KMS-11 (cell line): Measurements from ENCODE around the gene SF3B6.
"Not testable (repeated sequence)": the region's sequence is repeated elsewhere in the genome, so short reads cannot be mapped to it uniquely, and the experiment has no call there.

Experiments
- H2AFZ ChIP-seq: fragments of 200-600 bp; sonication (generic); 2 replicates; pipeline ENCODE4 v1.6.1; 2016; ENCODE audit warnings: antibody characterized with exemption, mixed run types, low read depth
- H3K27ac ChIP-seq: fragments of 200-600 bp; sonication (generic); 2 replicates; pipeline ENCODE4 v1.6.1; 2016; ENCODE audit warnings: mild to moderate bottlenecking, mixed run types
- H3K27me3 ChIP-seq: fragments of 200-600 bp; sonication (generic); 2 replicates; pipeline ENCODE4 v1.6.1; 2017; ENCODE audit warnings: mild to moderate bottlenecking, low read depth, mixed run types, moderate library complexity; ENCODE audit not compliant: insufficient read depth
- H3K36me3 ChIP-seq: fragments of 200-600 bp; sonication (generic); 2 replicates; pipeline ENCODE4 v1.6.1; 2017; ENCODE audit warnings: mild to moderate bottlenecking, mixed run types; ENCODE audit not compliant: insufficient read depth
- H3K4me1 ChIP-seq: fragments of 200-600 bp; sonication (generic); 2 replicates; pipeline ENCODE4 v1.6.1; 2016; ENCODE audit warnings: mild to moderate bottlenecking, low read depth, mixed run types; ENCODE audit not compliant: poor library complexity, severe bottlenecking
- H3K4me2 ChIP-seq: fragments of 200-600 bp; sonication (generic); 2 replicates; pipeline ENCODE4 v1.7.0; 2016; ENCODE audit warnings: mild to moderate bottlenecking, mixed run types
- H3K4me3 ChIP-seq: fragments of 200-600 bp; sonication (generic); IDR thresholded peaks from 2 replicates; pipeline ENCODE4 v1.6.1; 2017; ENCODE audit warnings: low read depth, low read length, mixed read lengths; ENCODE audit not compliant: insufficient read depth
- H3K79me2 ChIP-seq: fragments of 200-600 bp; sonication (generic); 2 replicates; pipeline ENCODE4 v1.6.1; 2016; ENCODE audit warnings: low read depth, mixed run types; ENCODE audit not compliant: insufficient read depth
- H3K9ac ChIP-seq: fragments of 200-600 bp; sonication (generic); 2 replicates; pipeline ENCODE4 v1.6.1; 2016; ENCODE audit warnings: mild to moderate bottlenecking, mixed run types
- H4K20me1 ChIP-seq: fragments of 200-600 bp; sonication (generic); 2 replicates; pipeline ENCODE4 v1.6.1; 2016; ENCODE audit warnings: mild to moderate bottlenecking, mixed run types; ENCODE audit not compliant: insufficient read depth
- CTCF ChIP-seq: fragments of 200-600 bp; sonication (generic); conservative IDR thresholded peaks from 2 replicates; pipeline ENCODE4 v1.6.1; 2017; ENCODE audit warnings: low read depth, mild to moderate bottlenecking, antibody characterized with exemption, low read length, moderate library complexity, mixed read lengths

SF3B6 gene

GRCh38 chr2:24102677-24103076, 26.6 kb upstream of the SF3B6 start:
- Histone ChIP-seq H2AFZ (no peak overlapping the region), H3K27me3 (no peaks in the 10 kb centered on the region), H3K4me1 (no peaks in the 10 kb centered on the region), H3K27ac (no peak overlapping the region), H3K9ac (no peak overlapping the region), H3K4me2 (no peak overlapping the region), H3K79me2 (no peaks in the 10 kb centered on the region), H3K36me3 (no peaks in the 10 kb centered on the region), H4K20me1 (no peaks in the 10 kb centered on the region), H3K4me3 (no peak overlapping the region)
- TF ChIP-seq CTCF: no peak

- Histone ChIP-seq H3K4me3 (no peak overlapping the region), H3K4me2 (no peak overlapping the region), H3K9ac (no peak overlapping the region), H3K4me1 (no peaks in the 10 kb centered on the region), H3K36me3 (no peaks in the 10 kb centered on the region), H4K20me1 (no peaks in the 10 kb centered on the region), H3K27ac (no peak overlapping the region), H3K27me3 (no peaks in the 10 kb centered on the region), H3K79me2 (no peaks in the 10 kb centered on the region), H2AFZ (no peak overlapping the region)
- TF ChIP-seq CTCF: no peak
These were observed 25.9 kb upstream of the SF3B6 start for GRCh38 chr2:24101992-24102391.

GRCh38 chr2:24100732-24101131, 24.6 kb upstream of the SF3B6 start:
- H3K4me2 ChIP-seq: not testable (repeated sequence)

GRCh38 chr2:24095171-24095677, 19.1 kb upstream of the SF3B6 start:
- H3K4me2 ChIP-seq, H4K20me1 ChIP-seq, H3K79me2 ChIP-seq, H3K9ac ChIP-seq, H2AFZ ChIP-seq, H3K27me3 ChIP-seq, H3K4me3 ChIP-seq, H3K4me1 ChIP-seq, H3K36me3 ChIP-seq, H3K27ac ChIP-seq: not testable (repeated sequence)

More at GRCh38 chr2:24100732-24101131, 24.6 kb upstream of the SF3B6 start:
- not testable (repeated sequence) for H3K27me3 ChIP-seq, H3K36me3 ChIP-seq, H3K79me2 ChIP-seq, H2AFZ ChIP-seq, H3K4me1 ChIP-seq, H3K9ac ChIP-seq, H3K27ac ChIP-seq, H3K4me3 ChIP-seq, H4K20me1 ChIP-seq

- H3K27ac ChIP-seq, H3K36me3 ChIP-seq, H3K4me1 ChIP-seq, H3K4me2 ChIP-seq, H3K9ac ChIP-seq, H3K4me3 ChIP-seq, H4K20me1 ChIP-seq, H2AFZ ChIP-seq, H3K79me2 ChIP-seq, H3K27me3 ChIP-seq: not testable (repeated sequence)
These were observed 17.1 kb upstream of the SF3B6 start for GRCh38 chr2:24093270-24093669.

GRCh38 chr2:24088821-24089359, 12.8 kb upstream of the SF3B6 start:
- no peak for TF ChIP-seq CTCF
- Histone ChIP-seq H3K4me2 (no peak overlapping the region), H3K27me3 (no peaks in the 10 kb centered on the region), H3K27ac (no peak overlapping the region), H4K20me1 (no peaks in the 10 kb centered on the region), H2AFZ (no peak overlapping the region), H3K79me2 (no peaks in the 10 kb centered on the region), H3K4me1 (no peaks in the 10 kb centered on the region), H3K36me3 (no peaks in the 10 kb centered on the region), H3K4me3 (no peak overlapping the region), H3K9ac (no peak overlapping the region)
